ENCODE measurements around the gene HINT2.

DNA sequence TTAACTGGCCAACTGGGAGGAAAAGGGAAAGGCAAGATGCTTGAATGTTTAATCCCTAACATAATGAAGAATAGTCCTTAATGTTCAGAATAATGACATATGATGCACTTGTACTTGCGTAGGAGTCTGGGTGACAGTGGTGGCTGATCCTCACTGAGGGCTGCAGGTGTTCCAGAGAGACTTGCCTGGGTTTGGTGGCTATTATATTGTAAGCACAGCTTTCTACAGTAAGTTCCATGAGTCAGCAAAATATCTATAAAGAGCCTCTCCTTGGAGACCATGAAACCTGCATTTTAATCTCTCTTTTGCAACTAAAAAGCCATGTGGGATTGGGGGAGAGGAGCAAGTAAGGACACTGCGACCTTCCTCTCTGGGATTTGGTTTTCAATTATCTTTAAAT is 25.3 kb downstream of the HINT2 start:
- TF ChIP-seq CTCF (IDR thresholded peaks at IDR 0.05) (no peak), EZH2phosphoT487 (IDR thresholded peaks at IDR 0.05) (no peak), EZH2 (IDR thresholded peaks at IDR 0.05) (no peak)
